Adrenal gland (tissue), 5 donors: ENCODE data around the gene AMDHD2.

Experiments used
- CTCF ChIP-seq, 6 experiments: fragments of 450-650 bp in 4 of 6; fragments of 200-600 bp in 2 of 6; sonication (generic) in 1 of 6; IDR thresholded peaks; 1 replicate in 5 of 6; 2 replicates in 1 of 6; pipeline versions ENCODE4 v1.5.1 to v1.8.0; 2016 to 2021; ENCODE audit warnings: antibody characterized with exemption in 6 of 6, mild to moderate bottlenecking in 2 of 6, moderate library complexity in 1 of 6
- POLR2A ChIP-seq, 2 donors: fragments of 450-650 bp; IDR thresholded peaks; one replicate each; pipeline ENCODE4 v1.6.1; 2017; ENCODE audit warnings: antibody characterized with exemption in 2 of 2, mild to moderate bottlenecking in 2 of 2, moderate library complexity in 1 of 2
- donor health status: DM: no; HTN: no; CAD: no.

DNA sequence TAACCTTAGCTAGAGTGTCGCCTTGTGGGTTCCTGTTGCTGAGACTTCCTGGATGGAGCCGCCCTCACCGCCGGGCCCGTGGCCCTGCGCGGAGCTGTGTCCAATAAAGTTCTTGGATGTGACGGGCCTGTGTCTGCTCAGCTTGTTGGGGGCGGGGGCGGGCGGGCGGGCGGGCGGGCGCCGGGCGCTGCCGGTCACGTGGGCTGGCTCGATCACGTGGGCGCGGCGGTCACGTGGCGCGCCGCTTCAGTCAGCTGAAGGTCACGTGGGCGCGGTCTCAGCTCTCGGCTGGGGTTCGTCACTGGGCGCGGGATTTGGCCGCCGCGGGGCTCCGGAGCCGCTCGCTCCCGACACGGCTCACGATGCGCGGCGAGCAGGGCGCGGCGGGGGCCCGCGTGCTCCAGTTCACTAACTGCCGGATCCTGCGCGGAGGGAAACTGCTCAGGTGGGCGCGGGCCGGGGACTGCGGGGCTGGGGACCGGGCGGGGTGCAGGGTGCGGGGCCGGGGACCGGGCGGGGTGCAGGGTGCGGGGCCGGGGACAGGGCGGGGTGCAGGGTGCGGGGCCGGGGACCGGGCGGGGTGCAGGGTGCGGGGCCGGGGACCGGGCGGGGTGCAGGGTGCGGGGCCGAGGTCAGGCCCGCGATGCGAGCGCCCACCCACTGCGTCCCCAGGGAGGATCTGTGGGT is at the start of gene AMDHD2:
- TF ChIP-seq POLR2A (IDR thresholded peaks at IDR 0.05) (peak; percentile 52 to 85), CTCF (IDR thresholded peaks at IDR 0.05) (no peak)
